H7 (cell line): ENCODE results near the gene CFAP100. TPM values are rescaled to one million over a fixed set of nuclear protein-coding genes. Genes with fewer than 3 reads are reported as not detected.

Source experiments
- DNase-seq: peaks from one replicate; pipeline ENCODE4 v3.0.0; 2012
- H3K27me3 ChIP-seq: 2 replicates; pipeline ENCODE4 v1.6.0; 2011; ENCODE audit warnings: mild to moderate bottlenecking, low read length; ENCODE audit not compliant: control insufficient read depth, insufficient read depth
- H3K36me3 ChIP-seq: replicated peaks from 2 replicates; pipeline ENCODE4 v1.5.1; 2011; ENCODE audit warnings: low read length; ENCODE audit not compliant: control insufficient read depth, insufficient read depth
- H3K4me3 ChIP-seq: 2 replicates; pipeline ENCODE4 v1.5.1; 2011; ENCODE audit warnings: low read depth, mild to moderate bottlenecking, control low read depth, low read length, moderate library complexity; ENCODE audit not compliant: insufficient read depth
- total RNA-seq: library from RNA; depleted of rRNA; stranded (reverse); fragments of >200 nt; shearing (Covaris generic); gene quantifications from 2 replicates; pipeline ENCODE4 v1.2.3, GENCODE V29; 2014

CFAP100 gene
- total RNA-seq, 1 experiment from 2014 or later, result 0.24 TPM

GRCh38 chr3:126465928-126466544 is 71.3 kb downstream of the CFAP100 start:
- no peak overlapping the region for H3K4me3 ChIP-seq
- H3K36me3 ChIP-seq, result peaks cover 65% of the 10 kb centered on the region
- H3K27me3 ChIP-seq, result no peaks in the 10 kb centered on the region
- DNase-seq, result no peak

GRCh38 chr3:126466886-126467610 is 72.3 kb downstream of the CFAP100 start:
- Histone ChIP-seq H3K4me3 (no peak overlapping the region), H3K27me3 (no peaks in the 10 kb centered on the region), H3K36me3 (peaks cover 59% of the 10 kb centered on the region)
- no peak for DNase-seq

GRCh38 chr3:126467611-126467955 is 72.9 kb downstream of the CFAP100 start:
- H3K27me3 ChIP-seq, result no peaks in the 10 kb centered on the region
- H3K4me3 ChIP-seq, result no peak overlapping the region
- DNase-seq, result no peak
- peaks cover 55% of the 10 kb centered on the region for H3K36me3 ChIP-seq

- H3K36me3 ChIP-seq, result peaks cover 52% of the 10 kb centered on the region
- no peak for DNase-seq
Measured at GRCh38 chr3:126468028-126468891, 73.6 kb downstream of the CFAP100 start.

DNA sequence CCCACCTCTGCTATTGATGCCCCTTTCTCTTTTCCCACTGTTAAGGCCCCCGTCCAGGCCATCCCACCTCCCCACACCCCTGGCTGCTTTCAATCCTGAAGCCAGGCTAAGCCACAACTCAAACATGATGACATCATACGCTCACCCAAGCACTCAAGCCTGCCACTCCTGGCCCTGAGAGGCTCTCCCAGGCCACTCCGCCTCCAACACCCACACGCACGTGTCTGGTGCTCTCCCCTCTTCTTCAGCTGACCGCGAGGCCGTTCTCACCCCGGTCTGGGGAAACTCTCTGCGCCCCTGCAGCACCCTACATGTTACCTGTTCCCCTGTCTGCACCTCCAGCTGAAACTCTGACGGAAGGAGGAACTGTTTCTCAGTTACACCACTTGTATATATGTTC is 74.8 kb downstream of the CFAP100 start:
- peaks cover 49% of the 10 kb centered on the region for H3K36me3 ChIP-seq
- no peaks in the 10 kb centered on the region for H3K27me3 ChIP-seq
- no peak for DNase-seq
- no peak overlapping the region for H3K4me3 ChIP-seq

More at GRCh38 chr3:126468028-126468891, 73.6 kb downstream of the CFAP100 start:
- Histone ChIP-seq H3K27me3 (no peaks in the 10 kb centered on the region), H3K4me3 (no peak overlapping the region)

DNA sequence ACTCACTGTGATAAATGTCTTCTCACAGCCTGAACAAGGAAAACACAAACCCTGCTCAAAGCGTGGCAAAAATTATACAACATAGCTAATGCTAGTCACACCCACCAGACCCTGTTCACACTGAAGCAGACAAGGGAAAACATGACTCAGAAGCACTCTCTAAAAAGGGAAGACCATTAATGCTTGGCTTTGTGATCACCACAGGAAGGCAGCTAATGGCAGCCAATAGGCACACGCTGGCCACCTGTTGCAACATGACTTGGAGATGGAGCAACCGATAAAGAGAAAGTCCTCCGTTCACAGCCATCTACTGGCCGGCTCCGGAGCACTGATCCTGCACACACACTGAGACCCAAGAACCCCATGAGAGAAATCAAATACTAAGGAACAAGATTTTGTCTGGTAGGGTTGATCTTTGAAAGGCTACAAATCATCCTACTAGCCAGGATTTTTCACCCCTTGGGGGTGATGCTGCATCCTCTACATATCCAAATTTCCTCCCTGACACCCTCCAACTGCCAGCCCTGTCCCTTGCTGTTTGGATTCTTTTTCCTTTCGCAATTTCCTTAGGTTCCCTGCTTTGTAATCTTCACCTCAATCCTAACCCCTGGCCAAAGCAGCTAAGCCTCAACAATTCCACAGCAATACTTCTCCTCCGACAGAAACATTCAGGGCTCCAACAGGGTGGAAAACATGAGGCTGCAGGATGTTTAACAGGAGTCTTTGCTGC is 77.7 kb downstream of the CFAP100 start:
- Histone ChIP-seq H3K36me3 (peaks cover 26% of the 10 kb centered on the region), H3K27me3 (no peaks in the 10 kb centered on the region), H3K4me3 (no peak overlapping the region)
- peak; percentile 63 for DNase-seq

- no peak for DNase-seq
- Histone ChIP-seq H3K27me3 (no peaks in the 10 kb centered on the region), H3K4me3 (no peak overlapping the region), H3K36me3 (peaks cover 22% of the 10 kb centered on the region)
Measured at GRCh38 chr3:126473292-126474168, 78.8 kb downstream of the CFAP100 start.

DNA sequence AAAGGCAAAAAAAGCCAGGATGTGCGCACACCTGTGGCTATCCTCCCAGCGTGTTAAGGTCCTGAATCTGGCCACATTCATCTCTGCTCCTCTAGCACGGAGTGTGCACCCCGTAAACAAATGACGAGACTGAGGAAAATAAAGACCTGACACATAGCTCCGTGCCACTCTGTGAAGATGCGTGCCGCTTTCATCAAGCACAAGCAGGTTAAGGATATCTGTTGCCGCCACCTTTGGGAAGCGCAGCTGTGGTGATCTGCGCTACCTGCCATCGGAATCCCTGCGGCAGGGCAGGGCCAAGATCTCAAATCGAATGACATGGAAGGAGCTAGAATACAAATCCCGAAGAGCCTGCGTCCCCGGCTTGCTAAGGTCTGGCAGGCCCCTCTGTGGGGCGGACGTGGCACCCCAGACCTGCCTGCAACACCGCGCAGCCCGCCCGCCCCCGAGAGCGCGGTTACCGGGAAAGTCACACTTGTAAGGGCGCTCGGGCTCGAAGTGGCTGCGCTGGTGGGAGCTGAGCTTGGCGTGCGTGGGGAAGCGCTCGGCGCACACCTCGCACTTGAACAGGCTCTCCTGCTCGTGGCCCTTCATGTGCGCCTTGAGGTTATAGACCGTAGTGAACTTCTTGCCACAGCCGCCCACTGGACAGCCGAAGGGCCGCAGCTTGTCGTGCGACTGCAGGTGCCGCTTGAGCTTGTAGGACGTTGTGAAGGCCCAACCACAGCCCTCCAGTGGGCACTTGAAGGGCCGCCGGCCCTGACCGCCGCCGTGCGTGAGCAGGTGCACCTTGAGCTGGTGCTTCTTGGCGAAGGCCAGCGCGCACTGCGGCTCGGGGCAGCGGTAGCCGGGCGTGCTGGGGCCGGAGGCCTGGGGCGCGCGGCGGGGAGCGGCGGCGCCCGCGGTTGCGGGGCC is 80.0 kb downstream of the CFAP100 start:
- peak; percentile 81 for DNase-seq
- Histone ChIP-seq H3K27me3 (no peaks in the 10 kb centered on the region), H3K4me3 (peak overlapping the region; percentile 80), H3K36me3 (peaks cover 16% of the 10 kb centered on the region)

- H3K36me3 ChIP-seq, result peaks cover 9% of the 10 kb centered on the region
- H3K4me3 ChIP-seq, result peak within 1 kb of the TSS; percentile 82
- DNase-seq, result peak; percentile 100
- H3K27me3 ChIP-seq, result no peaks in the 10 kb centered on the region
Measured at GRCh38 chr3:126475413-126476114, 80.9 kb downstream of the CFAP100 start, which contains the start of gene ZXDC. ZXDC (minus strand) TSS chr3:126475891; CDS start chr3:126475865, 26 bp downstream.

DNA sequence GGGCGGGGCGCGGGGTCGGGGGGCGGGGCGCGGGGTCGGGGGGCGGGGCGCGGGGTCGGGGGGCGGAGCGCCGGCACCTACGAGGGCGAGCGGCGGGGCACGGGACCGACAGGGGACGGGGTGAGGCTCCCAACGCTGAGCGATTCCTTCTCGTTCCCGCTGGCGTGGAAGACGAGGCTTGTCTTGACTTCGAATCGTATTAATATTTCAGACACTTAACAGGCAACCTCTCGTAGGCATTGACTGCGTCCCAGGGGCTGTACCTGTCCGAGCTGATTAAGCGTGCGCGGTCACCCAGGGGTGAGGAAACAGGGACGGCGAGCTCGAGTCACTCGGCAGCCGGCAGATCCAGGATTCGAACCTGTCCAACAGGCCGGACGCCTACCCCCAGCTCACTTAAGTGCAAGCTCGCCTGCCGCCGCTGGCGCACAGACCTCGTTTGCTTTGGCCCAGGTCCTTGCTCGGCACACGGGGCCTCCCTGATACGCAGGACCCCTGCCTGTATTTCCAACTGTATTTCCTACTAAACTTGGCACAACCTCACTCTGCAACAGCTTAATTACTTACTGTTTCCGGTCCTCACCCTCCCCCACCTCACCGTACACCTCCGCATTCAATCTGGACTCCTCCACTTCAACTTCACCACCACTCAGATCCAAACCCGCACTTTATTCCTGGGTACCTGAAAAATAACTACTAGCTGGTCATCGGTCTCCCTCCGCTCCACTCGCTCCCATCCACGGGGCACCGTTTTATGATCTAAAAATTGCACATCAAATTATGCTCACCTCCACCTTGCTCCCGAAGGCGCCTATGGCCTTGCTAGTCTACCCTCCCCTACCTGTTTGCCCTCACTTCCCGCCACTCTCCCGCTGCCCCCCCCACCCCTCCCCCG is 81.7 kb downstream of the CFAP100 start:
- H3K36me3 ChIP-seq, result peaks cover 3% of the 10 kb centered on the region
- peak overlapping the region; percentile 82 for H3K4me3 ChIP-seq
- peak; percentile 99 for DNase-seq
- H3K27me3 ChIP-seq, result no peaks in the 10 kb centered on the region

GRCh38 chr3:126477061-126477380 is 82.3 kb downstream of the CFAP100 start:
- Histone ChIP-seq H3K36me3 (peaks cover 2% of the 10 kb centered on the region), H3K27me3 (no peaks in the 10 kb centered on the region), H3K4me3 (peak overlapping the region; percentile 3; the same call in 1 of the 2 replicates)
- peak; percentile 81 for DNase-seq
